Measurements from ENCODE around the gene TMCC1. TPM values are rescaled to one million over a fixed set of nuclear protein-coding genes. Genes with fewer than 3 reads are reported as not detected.
A peak's percentile ranks its signal among the peaks of the same experiment; 100 is the strongest.

The TMCC1 gene
- total and polyA plus RNA-seq, 4 donors = 4.6 to 44.2 (median 24.0) TPM

- no peaks in the 10 kb centered on the region for H3K4me1 ChIP-seq (ENCODE audit: control insufficient read depth in 1 of 2, insufficient read depth in 2 of 2, low read length in 2 of 2)
- no peak overlapping the region for H3K4me3 ChIP-seq (ENCODE audit: low read length in 2 of 2)
- ATAC-seq (ENCODE audit: low FRiP score) (no peak), DNase-seq (peak in 1 of 2 donors; percentile 44)
- H3K27ac ChIP-seq (ENCODE audit: low read depth in 1 of 2, low read length in 2 of 2) = no peak overlapping the region
- no peaks in the 10 kb centered on the region for H3K27me3 ChIP-seq (ENCODE audit: control insufficient read depth in 1 of 2, insufficient read depth in 2 of 2, low read length in 1 of 2)
- no peaks in the 10 kb centered on the region for H3K36me3 ChIP-seq (ENCODE audit: control insufficient read depth in 1 of 2, insufficient read depth in 2 of 2, low read length in 1 of 2)
- intact Hi-C loops (cut with DNase I) = no loop called here
- no peaks in the 10 kb centered on the region for H3K9me3 ChIP-seq (ENCODE audit: control insufficient read depth, low read length)
- 58 to 59% methylated on average over 10 of the region's 10 CpGs for WGBS, 2 donors
Measured at GRCh38 chr3:129610276-129610675, 283.2 kb downstream of the TMCC1 start.

GRCh38 chr3:129609591-129610182, 283.8 kb downstream of the TMCC1 start:
- Histone ChIP-seq H3K4me3 (ENCODE audit: low read length in 2 of 2) (no peak overlapping the region), H3K27me3 (ENCODE audit: control insufficient read depth in 1 of 2, insufficient read depth in 2 of 2, low read length in 1 of 2) (no peaks in the 10 kb centered on the region), H3K27ac (ENCODE audit: low read depth in 1 of 2, low read length in 2 of 2) (no peak overlapping the region), H3K4me1 (ENCODE audit: control insufficient read depth in 1 of 2, insufficient read depth in 2 of 2, low read length in 2 of 2) (no peaks in the 10 kb centered on the region), H3K36me3 (ENCODE audit: control insufficient read depth in 1 of 2, insufficient read depth in 2 of 2, low read length in 1 of 2) (no peaks in the 10 kb centered on the region), H3K9me3 (ENCODE audit: control insufficient read depth, low read length) (no peaks in the 10 kb centered on the region)
- WGBS, 2 donors = 5 to 8% methylated on average over 3 of the region's 3 CpGs
- DNase-seq (no peak), ATAC-seq (ENCODE audit: low FRiP score) (no peak)
- intact Hi-C loops (cut with DNase I) = loop anchor here in 1 of 2 donors (5.0 kb wide), 2 partner anchors 117 to 167 kb away; partner anchors contain the start of gene IFT122

GRCh38 chr3:129608936-129609590, 284.4 kb downstream of the TMCC1 start:
- 89 to 92% methylated on average over 4 of the region's 4 CpGs for WGBS, 2 donors
- Histone ChIP-seq H3K27me3 (ENCODE audit: control insufficient read depth in 1 of 2, insufficient read depth in 2 of 2, low read length in 1 of 2) (no peaks in the 10 kb centered on the region), H3K36me3 (ENCODE audit: control insufficient read depth in 1 of 2, insufficient read depth in 2 of 2, low read length in 1 of 2) (no peaks in the 10 kb centered on the region), H3K4me1 (ENCODE audit: control insufficient read depth in 1 of 2, insufficient read depth in 2 of 2, low read length in 2 of 2) (no peaks in the 10 kb centered on the region), H3K4me3 (ENCODE audit: low read length in 2 of 2) (no peak overlapping the region), H3K27ac (ENCODE audit: low read depth in 1 of 2, low read length in 2 of 2) (no peak overlapping the region), H3K9me3 (ENCODE audit: control insufficient read depth, low read length) (no peaks in the 10 kb centered on the region)
- no peak for DNase-seq
- intact Hi-C loops (cut with DNase I) = loop anchor here in 1 of 2 donors (5.0 kb wide), 2 partner anchors 117 to 167 kb away; partner anchors contain the start of gene IFT122
- no peak for ATAC-seq (ENCODE audit: low FRiP score)

- Histone ChIP-seq H3K4me3 (ENCODE audit: low read length in 2 of 2) (no peak overlapping the region), H3K27me3 (ENCODE audit: control insufficient read depth in 1 of 2, insufficient read depth in 2 of 2, low read length in 1 of 2) (no peaks in the 10 kb centered on the region), H3K27ac (ENCODE audit: low read depth in 1 of 2, low read length in 2 of 2) (peak overlapping the region in 1 of 2 donors; percentile 6), H3K9me3 (ENCODE audit: control insufficient read depth, low read length) (no peaks in the 10 kb centered on the region), H3K36me3 (ENCODE audit: control insufficient read depth in 1 of 2, insufficient read depth in 2 of 2, low read length in 1 of 2) (no peaks in the 10 kb centered on the region), H3K4me1 (ENCODE audit: control insufficient read depth in 1 of 2, insufficient read depth in 2 of 2, low read length in 2 of 2) (no peaks in the 10 kb centered on the region)
- no peak for ATAC-seq (ENCODE audit: low FRiP score)
- intact Hi-C loops (cut with DNase I) = loop anchor here in 1 of 2 donors (5.0 kb wide), 2 partner anchors 116 to 166 kb away; partner anchors contain the start of gene IFT122
- 86 to 89% methylated on average over 17 of the region's 17 CpGs for WGBS, 2 donors
- DNase-seq = no peak
Measured at GRCh38 chr3:129608087-129608935, 285.2 kb downstream of the TMCC1 start.

GRCh38 chr3:129607391-129608068, 286.0 kb downstream of the TMCC1 start:
- Histone ChIP-seq H3K4me1 (ENCODE audit: control insufficient read depth in 1 of 2, insufficient read depth in 2 of 2, low read length in 2 of 2) (no peaks in the 10 kb centered on the region), H3K36me3 (ENCODE audit: control insufficient read depth in 1 of 2, insufficient read depth in 2 of 2, low read length in 1 of 2) (no peaks in the 10 kb centered on the region), H3K27me3 (ENCODE audit: control insufficient read depth in 1 of 2, insufficient read depth in 2 of 2, low read length in 1 of 2) (no peaks in the 10 kb centered on the region), H3K9me3 (ENCODE audit: control insufficient read depth, low read length) (no peaks in the 10 kb centered on the region), H3K4me3 (ENCODE audit: low read length in 2 of 2) (peak overlapping the region in 1 of 2 donors; percentile 31), H3K27ac (ENCODE audit: low read depth in 1 of 2, low read length in 2 of 2) (peak overlapping the region in 1 of 2 donors; percentile 95)
- no peak for DNase-seq
- 44 to 52% methylated on average over 18 of the region's 18 CpGs for WGBS, 2 donors
- intact Hi-C loops (cut with DNase I) = loop anchor here in 1 of 2 donors (2.0 to 5.0 kb wide), 3 partner anchors 19 to 165 kb away; partner anchors contain the start of gene IFT122
- no peak for ATAC-seq (ENCODE audit: low FRiP score)

- H3K27ac ChIP-seq (ENCODE audit: low read depth in 1 of 2, low read length in 2 of 2) = peak within 1 kb of the TSS in 1 of 2 donors; percentile 95
- H3K27me3 ChIP-seq (ENCODE audit: control insufficient read depth in 1 of 2, insufficient read depth in 2 of 2, low read length in 1 of 2) = no peaks in the 10 kb centered on the region
- peak within 1 kb of the TSS; percentile 31 to 59 for H3K4me3 ChIP-seq (ENCODE audit: low read length in 2 of 2)
- H3K9me3 ChIP-seq (ENCODE audit: control insufficient read depth, low read length) = no peaks in the 10 kb centered on the region
- WGBS, 2 donors = 1% methylated on average over 27 to 96 of the region's 96 CpGs
- no peaks in the 10 kb centered on the region for H3K4me1 ChIP-seq (ENCODE audit: control insufficient read depth in 1 of 2, insufficient read depth in 2 of 2, low read length in 2 of 2)
- ATAC-seq (ENCODE audit: low FRiP score) (peak; percentile 79), DNase-seq (peak; percentile 90 to 91)
- intact Hi-C loops (cut with DNase I) = loop anchor here in 1 of 2 donors (2.0 to 5.0 kb wide), 3 partner anchors 20 to 165 kb away; partner anchors contain the start of gene IFT122
- no peaks in the 10 kb centered on the region for H3K36me3 ChIP-seq (ENCODE audit: control insufficient read depth in 1 of 2, insufficient read depth in 2 of 2, low read length in 1 of 2)
Measured at GRCh38 chr3:129606636-129607390, 286.7 kb downstream of the TMCC1 start, which contains the start of gene PLXND1. Gene PLXND1 (minus strand): TSS chr3:129606676. CDS start chr3:129606639, 37 bp downstream.

GRCh38 chr3:129605922-129606635, 287.4 kb downstream of the TMCC1 start:
- WGBS, 2 donors = 0% methylated on average over 83 to 98 of the region's 98 CpGs
- Histone ChIP-seq H3K4me1 (ENCODE audit: control insufficient read depth in 1 of 2, insufficient read depth in 2 of 2, low read length in 2 of 2) (no peaks in the 10 kb centered on the region), H3K36me3 (ENCODE audit: control insufficient read depth in 1 of 2, insufficient read depth in 2 of 2, low read length in 1 of 2) (no peaks in the 10 kb centered on the region), H3K4me3 (ENCODE audit: low read length in 2 of 2) (peak overlapping the region; percentile 29 to 59), H3K27me3 (ENCODE audit: control insufficient read depth in 1 of 2, insufficient read depth in 2 of 2, low read length in 1 of 2) (no peaks in the 10 kb centered on the region), H3K27ac (ENCODE audit: low read depth in 1 of 2, low read length in 2 of 2) (peak overlapping the region in 1 of 2 donors; percentile 12), H3K9me3 (ENCODE audit: control insufficient read depth, low read length) (no peaks in the 10 kb centered on the region)
- no peak for ATAC-seq (ENCODE audit: low FRiP score)
- intact Hi-C loops (cut with DNase I) = loop anchor here in 1 of 2 donors (2.0 to 5.0 kb wide), 3 partner anchors 21 to 164 kb away; partner anchors contain the start of gene IFT122
- peak in 1 of 2 donors; percentile 89 for DNase-seq
